Activated naive CD4-positive, alpha-beta T cell (primary cell): ENCODE measurements around the gene NR2F1.

ENCODE experiments used
- DNase-seq, 4 experiments: peaks; one replicate each; lab custom pipeline; 2025; lab: John Stamatoyannopoulos, UW

The NR2F1 gene

DNA sequence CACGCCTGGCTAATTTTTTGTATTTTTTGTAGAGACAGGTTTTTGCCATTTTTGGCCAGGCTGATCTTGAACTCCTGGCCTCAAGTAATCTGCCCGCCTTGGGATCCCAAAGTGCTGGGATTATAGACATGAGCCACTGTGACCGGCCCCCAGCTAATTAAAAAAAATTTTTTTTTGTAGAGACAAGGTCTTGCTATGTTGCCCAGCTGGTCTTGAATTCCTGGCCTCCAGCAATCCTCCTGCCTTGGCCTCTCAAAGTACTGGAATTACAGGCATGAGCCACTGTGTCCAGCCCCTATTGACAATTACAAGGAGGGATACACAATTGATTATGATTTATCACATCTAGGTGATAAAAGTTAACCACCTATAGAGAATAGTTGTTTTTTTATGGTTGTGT is 59.5 kb downstream of the NR2F1 start:
- no peak for DNase-seq
